GM19463 (cell line): ENCODE results near the gene PRELID3B.
"Not testable (repeated sequence)": the region's sequence is repeated elsewhere in the genome, so short reads cannot be mapped to it uniquely, and the experiment has no call there.

Source experiments
- ATAC-seq: cut with Tn5 transposase; IDR thresholded peaks from one replicate; pipeline ENCODE4 v1.9.1; 2021; ENCODE audit warnings: mild to moderate bottlenecking, moderate library complexity; ENCODE audit not compliant: unreplicated experiment

The PRELID3B gene

GRCh38 chr20:59026904-59027740, 15.5 kb downstream of the PRELID3B start:
- no peak for ATAC-seq

GRCh38 chr20:59025511-59025910, 17.1 kb downstream of the PRELID3B start:
- no peak for ATAC-seq

- ATAC-seq: no peak
Observed at GRCh38 chr20:59025086-59025485, 17.5 kb downstream of the PRELID3B start.

- ATAC-seq: no peak
Observed at GRCh38 chr20:59024111-59024530, 18.5 kb downstream of the PRELID3B start.

- ATAC-seq: no peak
Observed at GRCh38 chr20:59023616-59024015, 19.0 kb downstream of the PRELID3B start.

GRCh38 chr20:59022754-59023153, 19.8 kb downstream of the PRELID3B start:
- ATAC-seq: no peak

- ATAC-seq: no peak
Observed at GRCh38 chr20:59020938-59021551, 21.5 kb downstream of the PRELID3B start.

- no peak for ATAC-seq
Observed at GRCh38 chr20:59019217-59019616, 23.4 kb downstream of the PRELID3B start, which contains the start of gene TUBB1. Gene TUBB1, plus strand, starts transcription at chr20:59019429. Its CDS starts 94 bp downstream, at chr20:59019523.

- ATAC-seq: no peak
Observed at GRCh38 chr20:59018817-59019216, 23.8 kb downstream of the PRELID3B start.

- no peak for ATAC-seq
Observed at GRCh38 chr20:59017493-59018231, 24.9 kb downstream of the PRELID3B start.

- ATAC-seq: no peak
Observed at GRCh38 chr20:59016795-59017492, 25.6 kb downstream of the PRELID3B start.

GRCh38 chr20:59015812-59016711, 26.5 kb downstream of the PRELID3B start:
- no peak for ATAC-seq

- no peak for ATAC-seq
Observed at GRCh38 chr20:59015411-59015810, 27.2 kb downstream of the PRELID3B start.

GRCh38 chr20:59014680-59015389, 27.8 kb downstream of the PRELID3B start:
- no peak for ATAC-seq

GRCh38 chr20:59013959-59014608, 28.5 kb downstream of the PRELID3B start:
- no peak for ATAC-seq

GRCh38 chr20:59013031-59013951, 29.3 kb downstream of the PRELID3B start:
- no peak for ATAC-seq

- not testable (repeated sequence) for ATAC-seq
Observed at GRCh38 chr20:59011874-59012157, 30.8 kb downstream of the PRELID3B start.
